Effector memory CD4-positive, alpha-beta T cell (primary cell): ENCODE measurements around the gene HMCN1.

Experiments
- DNase-seq, 3 donors: peaks; one replicate each; pipeline ENCODE4 v3.0.0-alpha.2; 2020
- H3K27ac ChIP-seq: 2 replicates; pipeline ENCODE4 v1.7.0; 2013; ENCODE audit warnings: mild to moderate bottlenecking, low read length, moderate library complexity; ENCODE audit not compliant: insufficient read depth, poor library complexity, severe bottlenecking
- H3K27me3 ChIP-seq: replicated peaks from 2 replicates; pipeline ENCODE4 v1.7.0; 2013; ENCODE audit warnings: mild to moderate bottlenecking, low read length; ENCODE audit not compliant: insufficient read depth, control insufficient read depth, poor library complexity, severe bottlenecking
- H3K36me3 ChIP-seq: 2 replicates; pipeline ENCODE4 v1.7.0; 2013; ENCODE audit warnings: mild to moderate bottlenecking, low read length, moderate library complexity; ENCODE audit not compliant: control insufficient read depth, insufficient read depth
- H3K4me1 ChIP-seq: 2 replicates; pipeline ENCODE4 v1.7.0; 2013; ENCODE audit warnings: low read length, mild to moderate bottlenecking; ENCODE audit not compliant: control insufficient read depth, insufficient read depth, poor library complexity, severe bottlenecking
- H3K4me3 ChIP-seq: 2 replicates; pipeline ENCODE4 v1.7.0; 2013; ENCODE audit warnings: low read length, low read depth, mild to moderate bottlenecking; ENCODE audit not compliant: insufficient read depth, poor library complexity, severe bottlenecking
- H3K9me3 ChIP-seq: 2 replicates; pipeline ENCODE4 v1.7.0; 2013; ENCODE audit warnings: mild to moderate bottlenecking, low read length, moderate library complexity; ENCODE audit not compliant: control insufficient read depth

HMCN1 gene

GRCh38 chr1:186139701-186140100 is 405.5 kb downstream of the HMCN1 start:
- DNase-seq = no peak
- no peaks in the 10 kb centered on the region for H3K36me3 ChIP-seq
- no peaks in the 10 kb centered on the region for H3K27me3 ChIP-seq
- no peak overlapping the region for H3K4me3 ChIP-seq
- H3K9me3 ChIP-seq = no peaks in the 10 kb centered on the region
- no peaks in the 10 kb centered on the region for H3K4me1 ChIP-seq
- no peak overlapping the region for H3K27ac ChIP-seq

GRCh38 chr1:186142159-186142558 is 408.0 kb downstream of the HMCN1 start:
- Histone ChIP-seq H3K9me3 (no peaks in the 10 kb centered on the region), H3K4me1 (no peaks in the 10 kb centered on the region), H3K27me3 (no peaks in the 10 kb centered on the region), H3K27ac (no peak overlapping the region), H3K36me3 (no peaks in the 10 kb centered on the region), H3K4me3 (no peak overlapping the region)
- DNase-seq = no peak

- Histone ChIP-seq H3K36me3 (no peaks in the 10 kb centered on the region), H3K9me3 (no peaks in the 10 kb centered on the region), H3K4me1 (no peaks in the 10 kb centered on the region), H3K27me3 (no peaks in the 10 kb centered on the region), H3K27ac (no peak overlapping the region), H3K4me3 (no peak overlapping the region)
- DNase-seq = no peak
Observed at GRCh38 chr1:186142916-186143315, 408.7 kb downstream of the HMCN1 start.

- H3K27ac ChIP-seq = no peak overlapping the region
- H3K9me3 ChIP-seq = no peaks in the 10 kb centered on the region
- no peak overlapping the region for H3K4me3 ChIP-seq
- no peaks in the 10 kb centered on the region for H3K4me1 ChIP-seq
- DNase-seq = no peak
- no peaks in the 10 kb centered on the region for H3K36me3 ChIP-seq
- no peaks in the 10 kb centered on the region for H3K27me3 ChIP-seq
Observed at GRCh38 chr1:186143481-186143880, 409.3 kb downstream of the HMCN1 start.

- no peaks in the 10 kb centered on the region for H3K9me3 ChIP-seq
- no peak overlapping the region for H3K27ac ChIP-seq
- no peak overlapping the region for H3K4me3 ChIP-seq
- no peaks in the 10 kb centered on the region for H3K4me1 ChIP-seq
- DNase-seq = no peak
- H3K36me3 ChIP-seq = no peaks in the 10 kb centered on the region
- no peaks in the 10 kb centered on the region for H3K27me3 ChIP-seq
Observed at GRCh38 chr1:186144505-186144904, 410.3 kb downstream of the HMCN1 start.

GRCh38 chr1:186146974-186147373 is 412.8 kb downstream of the HMCN1 start:
- Histone ChIP-seq H3K4me3 (no peak overlapping the region), H3K36me3 (no peaks in the 10 kb centered on the region), H3K27me3 (no peaks in the 10 kb centered on the region), H3K9me3 (no peaks in the 10 kb centered on the region), H3K27ac (no peak overlapping the region), H3K4me1 (no peaks in the 10 kb centered on the region)
- no peak for DNase-seq

GRCh38 chr1:186149591-186149990 is 415.4 kb downstream of the HMCN1 start:
- no peaks in the 10 kb centered on the region for H3K4me1 ChIP-seq
- H3K27me3 ChIP-seq = no peaks in the 10 kb centered on the region
- DNase-seq = no peak
- no peak overlapping the region for H3K4me3 ChIP-seq
- H3K36me3 ChIP-seq = no peaks in the 10 kb centered on the region
- H3K9me3 ChIP-seq = no peaks in the 10 kb centered on the region
- no peak overlapping the region for H3K27ac ChIP-seq

- Histone ChIP-seq H3K36me3 (no peaks in the 10 kb centered on the region), H3K4me1 (no peaks in the 10 kb centered on the region), H3K27me3 (no peaks in the 10 kb centered on the region), H3K9me3 (no peaks in the 10 kb centered on the region), H3K27ac (no peak overlapping the region), H3K4me3 (no peak overlapping the region)
- no peak for DNase-seq
Observed at GRCh38 chr1:186152227-186152619, 418.0 kb downstream of the HMCN1 start.

GRCh38 chr1:186152620-186153239 is 418.5 kb downstream of the HMCN1 start:
- H3K9me3 ChIP-seq = no peaks in the 10 kb centered on the region
- no peaks in the 10 kb centered on the region for H3K27me3 ChIP-seq
- H3K36me3 ChIP-seq = no peaks in the 10 kb centered on the region
- H3K4me1 ChIP-seq = no peaks in the 10 kb centered on the region
- no peak overlapping the region for H3K4me3 ChIP-seq
- H3K27ac ChIP-seq = no peak overlapping the region
- DNase-seq = no peak

GRCh38 chr1:186154651-186155050 is 420.5 kb downstream of the HMCN1 start:
- no peak overlapping the region for H3K27ac ChIP-seq

More at GRCh38 chr1:186154651-186155050, 420.5 kb downstream of the HMCN1 start:
- no peaks in the 10 kb centered on the region for H3K9me3 ChIP-seq
- H3K4me1 ChIP-seq = no peaks in the 10 kb centered on the region
- no peak for DNase-seq
- H3K4me3 ChIP-seq = no peak overlapping the region
- H3K27me3 ChIP-seq = no peaks in the 10 kb centered on the region
- no peaks in the 10 kb centered on the region for H3K36me3 ChIP-seq
